HG03439 (cell line): Measurements from ENCODE around the gene PLXNA1.

Source experiments
- ATAC-seq: cut with Tn5 transposase; IDR thresholded peaks from one replicate; pipeline ENCODE4 v1.9.1; 2021; ENCODE audit warnings: mild to moderate bottlenecking, moderate library complexity; ENCODE audit not compliant: unreplicated experiment

PLXNA1 gene

DNA sequence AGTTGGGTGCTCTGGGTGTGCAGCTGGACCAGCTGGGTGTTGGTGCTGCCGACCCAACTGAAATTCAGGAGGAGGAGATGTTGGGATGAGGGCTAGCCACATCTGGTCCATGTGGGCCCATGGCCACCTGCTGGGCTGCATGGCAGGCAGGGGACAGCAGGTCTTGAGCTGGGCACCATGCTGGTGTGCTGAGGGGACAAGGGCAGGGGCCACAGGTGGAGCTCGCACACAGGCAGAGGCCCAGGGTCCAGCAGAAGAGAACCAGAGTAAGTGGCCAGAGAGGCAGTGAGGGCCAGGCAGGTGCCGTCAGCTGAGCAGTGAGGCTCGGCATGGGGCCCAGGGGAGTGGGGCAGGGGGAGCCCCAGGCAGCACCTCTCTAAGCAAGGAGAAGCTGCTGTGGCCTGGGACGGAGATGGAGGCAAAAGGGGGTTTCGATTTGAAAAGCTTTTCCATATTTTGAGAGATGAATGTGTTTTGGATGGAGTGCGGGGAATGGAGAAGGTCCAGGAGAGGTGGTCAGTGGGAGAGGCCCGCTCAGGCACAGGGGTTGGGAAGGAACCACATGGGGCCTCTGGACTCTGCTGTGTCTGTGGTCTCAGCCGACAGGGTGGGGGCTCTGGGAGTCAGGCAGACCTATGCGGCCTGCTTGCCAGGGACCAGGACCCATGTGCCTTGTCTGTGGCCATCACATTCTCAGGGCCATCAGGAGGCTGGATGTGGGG, 30.5 kb upstream of the PLXNA1 start:
- ATAC-seq = no peak

DNA sequence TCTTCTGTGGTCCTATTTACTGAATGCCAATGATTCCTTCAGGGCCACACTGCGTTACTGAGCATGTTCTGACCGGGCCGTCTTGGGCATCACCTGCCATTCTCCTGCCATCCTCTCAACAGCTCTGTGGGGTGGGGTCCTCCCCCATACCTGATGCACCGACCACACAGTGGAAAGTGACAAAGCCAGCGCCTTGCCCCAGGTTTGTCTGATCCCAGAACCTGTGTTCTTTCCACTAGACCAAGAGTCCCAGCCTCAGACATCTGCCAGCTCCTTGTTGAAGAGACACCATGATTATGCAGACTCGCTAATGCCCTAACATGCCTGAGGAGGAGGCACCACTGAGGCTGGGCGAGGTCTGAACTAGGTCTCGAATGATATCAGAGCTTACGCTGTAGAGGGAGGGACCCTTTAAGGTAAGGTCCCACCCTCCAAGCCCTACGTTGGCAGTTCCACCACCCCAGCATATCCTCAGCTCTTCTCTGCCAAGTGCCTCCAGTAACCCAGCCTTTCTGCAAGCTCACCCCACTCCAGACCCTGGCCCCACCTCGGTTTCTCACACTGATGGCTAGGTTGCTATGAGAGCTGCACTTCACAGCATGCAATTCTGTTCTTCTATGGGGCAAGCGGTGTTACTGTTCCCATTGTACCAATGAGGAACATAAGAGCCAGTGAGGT, 29.8 kb upstream of the PLXNA1 start:
- ATAC-seq = no peak

DNA sequence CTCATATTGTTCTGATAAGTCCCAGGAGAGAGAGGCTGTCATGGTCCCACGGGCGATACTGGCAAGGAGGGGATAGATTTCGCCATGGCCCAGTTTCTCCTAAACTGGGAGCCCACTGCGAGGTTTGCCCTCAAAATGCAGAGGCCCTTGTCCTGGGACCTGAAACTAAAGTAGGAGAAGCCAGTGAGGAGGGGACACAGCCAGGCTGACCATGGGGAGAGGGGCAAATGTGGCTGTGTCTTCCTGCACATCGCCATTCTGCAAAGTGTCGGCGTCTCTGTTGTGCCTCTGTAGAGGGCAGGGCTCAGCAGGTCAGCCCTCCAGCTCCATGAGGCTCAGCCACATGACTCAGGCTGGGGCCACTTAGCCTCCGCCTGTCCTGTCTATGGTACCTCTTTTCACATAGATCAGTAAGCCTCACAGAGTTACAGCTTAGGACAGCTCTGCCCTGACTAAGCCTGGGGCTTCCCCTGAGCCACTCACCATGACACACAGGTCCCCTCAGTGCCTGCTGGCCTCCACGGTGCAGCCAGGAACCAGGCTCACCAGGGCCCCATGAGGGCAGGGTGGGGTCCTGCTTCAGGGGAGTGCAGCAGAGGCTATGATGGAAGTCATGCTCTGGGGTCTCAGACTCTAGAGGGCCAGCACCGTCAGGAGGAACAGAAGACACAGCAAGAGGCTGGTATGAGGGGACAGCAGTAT, 28.6 kb upstream of the PLXNA1 start:
- peak; percentile 66 for ATAC-seq

DNA sequence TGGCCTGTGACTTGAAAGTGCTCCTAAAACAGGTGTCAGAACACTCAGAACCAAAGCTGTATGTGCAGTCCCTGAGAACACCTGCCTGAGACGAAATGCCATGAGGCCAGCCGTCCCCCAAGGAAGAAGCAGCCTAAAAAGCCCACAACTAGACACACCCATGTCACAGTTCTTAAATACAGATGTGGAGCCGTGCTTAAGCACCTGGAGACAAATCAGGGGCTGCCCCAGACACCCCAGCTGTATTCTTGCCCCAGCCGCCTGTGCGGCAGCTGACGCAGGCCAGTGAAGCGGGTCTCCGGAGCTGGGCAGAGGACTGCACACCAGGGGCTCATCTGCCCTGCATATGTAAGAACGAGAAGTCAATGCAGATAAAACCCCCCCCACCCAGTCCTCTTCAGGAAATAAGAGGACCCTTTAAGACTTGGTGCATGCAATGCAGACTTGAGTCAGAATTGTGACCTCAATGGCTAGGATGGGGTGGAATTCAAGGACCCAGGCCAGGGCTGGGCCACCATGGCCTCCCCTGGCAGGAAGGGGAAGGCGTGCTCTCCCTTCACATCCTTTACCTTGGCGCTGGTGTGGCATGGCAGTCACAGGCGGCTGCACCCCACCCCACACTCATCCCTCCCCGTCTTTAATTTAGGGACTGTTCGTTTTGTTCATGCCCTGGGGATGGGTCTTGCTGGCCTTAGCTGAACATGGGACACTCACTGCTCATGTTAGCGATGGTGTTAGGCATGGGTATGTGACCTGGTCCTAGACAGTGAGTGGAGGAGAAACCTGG, 27.7 kb upstream of the PLXNA1 start:
- ATAC-seq = peak; percentile 60

DNA sequence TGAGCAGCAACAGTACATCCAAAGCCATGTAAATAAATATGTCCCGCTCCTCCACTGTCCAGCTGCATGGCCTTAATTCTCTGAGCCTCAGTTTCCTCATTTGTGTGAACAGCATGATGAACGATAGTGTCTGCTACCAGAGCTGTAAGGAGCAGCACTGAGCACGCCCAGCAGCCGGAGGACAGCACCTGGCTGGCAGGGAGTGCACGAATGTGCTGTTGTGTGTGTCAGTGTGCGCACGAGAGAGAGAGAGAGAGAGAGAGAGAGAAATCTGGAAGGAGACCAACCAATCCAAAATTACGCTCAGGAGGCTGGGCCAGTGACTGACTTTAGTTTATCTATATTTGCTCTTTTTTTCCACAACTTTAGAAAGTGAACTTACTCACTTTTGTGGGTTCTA, 26.6 kb upstream of the PLXNA1 start:
- ATAC-seq = no peak

DNA sequence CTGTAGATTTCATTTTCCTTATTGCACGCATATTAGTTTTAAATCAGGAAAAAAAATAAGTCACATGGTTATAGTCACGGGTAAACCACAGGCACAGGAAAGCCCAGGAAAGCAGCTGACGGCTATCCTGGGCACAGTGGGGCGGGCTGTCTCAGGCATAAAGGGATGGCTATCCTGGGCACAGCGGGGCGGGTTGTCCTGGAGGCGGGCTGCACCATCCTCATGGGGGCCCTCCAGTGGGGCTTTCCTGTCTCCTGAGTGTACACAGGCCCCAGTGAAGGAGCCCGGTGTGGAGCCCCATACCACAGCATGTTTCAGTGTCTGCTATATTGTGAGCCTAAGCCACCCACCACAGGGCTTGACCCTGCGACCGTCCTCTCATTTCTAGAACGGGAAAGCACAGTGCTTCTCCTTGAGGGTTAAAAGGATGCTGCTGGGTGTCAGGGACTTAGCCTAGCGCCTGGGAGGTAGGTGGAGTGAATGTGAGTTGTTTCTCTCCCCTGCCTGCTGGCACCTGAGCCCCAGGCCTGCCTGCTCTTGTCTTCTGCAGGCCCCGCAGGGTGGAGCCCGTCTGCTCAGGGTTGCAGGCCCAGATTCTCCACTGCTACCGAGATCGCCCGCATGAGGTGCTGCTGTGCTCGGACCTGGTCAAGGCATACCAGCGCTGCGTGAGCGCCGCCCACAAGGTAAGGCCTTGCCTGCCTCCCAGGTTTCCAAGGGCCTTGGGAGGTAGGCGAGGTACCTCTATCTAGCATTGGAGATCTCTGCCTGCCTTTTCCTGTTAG, 25.9 kb upstream of the PLXNA1 start:
- ATAC-seq = no peak

DNA sequence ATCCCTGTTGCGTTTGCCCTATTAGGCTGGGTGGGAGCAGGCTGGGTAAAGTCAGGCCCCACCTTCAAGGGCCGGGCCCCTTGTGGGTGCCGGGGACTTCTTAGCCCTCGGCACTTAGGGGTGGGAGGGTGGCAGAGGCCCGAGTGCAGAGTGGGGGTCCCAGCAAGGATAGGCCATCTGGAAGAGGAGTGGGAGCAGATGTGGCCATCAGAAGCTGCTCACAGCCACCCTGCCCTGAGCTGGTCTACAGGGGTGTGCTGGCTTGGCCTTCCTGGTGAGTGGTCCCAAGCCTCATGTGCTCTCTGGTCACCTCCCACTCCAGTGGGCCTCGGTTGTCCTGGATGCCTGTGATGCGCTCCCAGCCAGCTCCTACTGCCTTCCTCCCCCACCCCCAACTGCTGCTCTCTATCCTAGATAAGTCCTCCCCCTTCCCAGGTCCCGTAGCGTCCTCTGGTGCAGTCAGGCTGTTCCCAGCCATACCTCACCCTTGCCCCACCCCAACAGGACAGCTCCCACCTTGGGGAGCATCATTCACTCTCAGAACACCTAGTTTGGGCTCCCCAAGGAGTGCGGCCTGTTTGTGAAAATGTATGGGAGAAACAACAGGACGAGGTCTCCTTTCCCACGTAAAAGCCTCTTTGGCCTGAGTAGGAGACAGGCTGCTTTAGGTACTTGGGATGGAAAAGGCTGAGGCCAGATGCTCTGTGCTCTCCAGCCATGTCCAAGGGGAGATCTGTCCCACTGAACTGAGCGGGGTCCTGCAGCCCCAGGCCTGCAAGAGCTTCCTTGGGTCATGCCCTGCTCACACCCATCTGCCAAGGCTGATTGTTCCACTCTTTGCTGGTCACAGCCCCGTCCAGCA, 24.9 kb upstream of the PLXNA1 start:
- no peak for ATAC-seq

DNA sequence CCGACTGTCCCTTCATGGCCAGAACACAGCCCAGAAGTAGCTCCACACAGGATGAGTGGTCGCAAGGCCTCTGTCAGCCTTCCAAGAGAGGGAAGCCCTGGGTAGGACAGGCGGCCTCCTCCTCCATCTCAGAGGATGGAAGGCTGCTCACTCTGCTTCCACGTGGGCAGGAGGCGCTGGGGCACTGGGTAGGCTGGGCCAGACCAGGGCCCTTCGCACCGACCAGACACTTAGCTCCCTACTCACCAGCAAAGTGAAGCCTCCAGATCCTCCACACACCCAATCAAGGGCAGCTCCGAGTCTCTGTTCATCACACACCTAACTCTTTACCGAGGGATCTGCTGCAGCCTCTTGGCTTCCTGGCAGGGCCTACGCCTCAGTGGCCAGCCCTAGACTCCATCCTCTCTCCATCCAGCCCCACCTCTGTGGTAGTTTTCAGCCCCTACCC, 24.3 kb upstream of the PLXNA1 start:
- ATAC-seq = no peak

DNA sequence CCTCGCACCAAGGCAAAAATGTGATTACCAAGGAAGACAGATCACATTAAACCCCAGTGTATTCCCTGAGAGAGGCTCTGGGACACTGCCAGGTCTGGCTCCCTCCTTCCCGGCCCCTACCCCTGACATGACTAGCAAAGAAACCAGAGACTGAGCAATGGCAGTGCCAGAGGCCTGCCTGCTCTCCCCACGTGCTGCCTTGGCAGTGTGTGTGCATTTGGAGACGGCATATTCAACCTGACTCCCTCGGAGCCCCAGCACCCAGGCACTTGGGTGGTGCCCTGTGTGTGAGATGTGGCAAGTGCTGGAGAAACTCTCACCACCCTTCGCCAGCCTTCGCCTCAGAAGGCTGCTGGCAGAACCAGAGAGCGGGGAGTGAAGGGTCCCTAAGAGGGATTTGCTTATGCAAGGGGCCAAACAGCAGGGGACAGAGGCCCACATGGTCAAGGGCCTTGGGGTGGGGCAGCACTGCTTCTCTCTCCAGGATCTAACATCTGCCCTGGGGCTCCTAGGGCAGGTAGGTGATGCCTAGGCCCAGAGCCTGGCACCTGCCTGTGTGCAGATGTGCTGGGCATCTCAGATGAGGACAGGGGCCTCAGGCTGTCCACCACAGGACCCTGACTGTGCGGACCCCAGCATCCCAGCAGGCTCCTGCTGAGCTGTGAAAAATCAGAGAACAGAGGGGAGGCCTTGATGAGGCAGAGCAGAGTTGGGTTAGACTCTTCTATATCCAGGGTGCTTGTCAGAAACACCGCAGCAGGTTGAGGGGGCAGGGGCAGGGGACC, 23.6 kb upstream of the PLXNA1 start:
- no peak for ATAC-seq

DNA sequence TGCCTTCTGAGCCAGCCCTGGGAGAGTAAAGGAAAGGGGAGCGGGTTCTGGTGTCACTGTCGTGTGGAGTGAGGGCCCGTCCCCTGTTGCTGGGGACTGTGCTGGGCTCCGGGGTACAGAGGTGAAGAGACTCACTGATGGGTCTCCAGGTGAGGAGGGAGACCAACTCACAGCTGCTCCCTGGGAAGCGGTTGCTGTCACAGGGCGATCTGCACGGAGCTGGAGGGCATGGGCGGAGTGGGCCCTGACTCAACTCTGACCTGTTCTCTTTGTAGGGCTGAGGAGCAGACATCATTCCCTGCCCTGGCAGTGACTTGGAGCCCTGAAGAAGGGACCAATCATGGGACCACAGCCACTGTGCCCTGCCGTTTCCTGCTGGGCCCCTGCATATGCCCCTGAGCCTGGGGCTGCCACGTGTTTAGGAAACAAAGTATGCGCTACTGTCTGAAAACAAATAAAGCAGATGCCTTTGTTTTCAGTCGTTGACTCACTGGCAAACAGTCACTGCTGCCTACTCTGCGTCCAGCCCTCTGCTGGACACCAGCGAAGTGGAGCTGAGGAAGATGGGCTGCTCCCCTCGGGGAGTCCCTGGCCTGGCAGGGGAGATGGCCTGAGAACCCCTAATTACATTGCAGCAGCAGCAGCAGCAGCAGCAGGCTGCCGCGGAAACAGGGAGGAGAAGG, 22.9 kb upstream of the PLXNA1 start:
- ATAC-seq = no peak

DNA sequence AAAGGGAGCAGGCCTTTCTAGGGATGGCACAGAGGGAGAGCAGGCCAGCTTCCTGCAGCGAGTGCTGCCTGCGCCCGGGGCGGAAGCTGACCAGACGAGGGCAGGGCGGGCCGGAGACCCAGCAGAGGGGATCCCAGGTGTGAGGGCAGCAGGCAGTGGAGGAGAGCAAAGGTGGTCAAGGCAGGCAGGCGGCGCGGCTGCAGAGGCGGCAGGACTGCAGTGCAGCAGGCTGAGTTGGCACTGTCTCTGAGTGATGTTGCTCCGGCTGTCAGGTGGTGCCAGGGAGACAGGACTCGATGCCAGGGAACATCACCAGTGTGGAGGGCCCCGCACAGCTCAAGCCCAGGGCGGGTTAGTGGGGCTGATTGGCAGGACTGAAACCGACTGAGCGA, 22.3 kb upstream of the PLXNA1 start:
- no peak for ATAC-seq

DNA sequence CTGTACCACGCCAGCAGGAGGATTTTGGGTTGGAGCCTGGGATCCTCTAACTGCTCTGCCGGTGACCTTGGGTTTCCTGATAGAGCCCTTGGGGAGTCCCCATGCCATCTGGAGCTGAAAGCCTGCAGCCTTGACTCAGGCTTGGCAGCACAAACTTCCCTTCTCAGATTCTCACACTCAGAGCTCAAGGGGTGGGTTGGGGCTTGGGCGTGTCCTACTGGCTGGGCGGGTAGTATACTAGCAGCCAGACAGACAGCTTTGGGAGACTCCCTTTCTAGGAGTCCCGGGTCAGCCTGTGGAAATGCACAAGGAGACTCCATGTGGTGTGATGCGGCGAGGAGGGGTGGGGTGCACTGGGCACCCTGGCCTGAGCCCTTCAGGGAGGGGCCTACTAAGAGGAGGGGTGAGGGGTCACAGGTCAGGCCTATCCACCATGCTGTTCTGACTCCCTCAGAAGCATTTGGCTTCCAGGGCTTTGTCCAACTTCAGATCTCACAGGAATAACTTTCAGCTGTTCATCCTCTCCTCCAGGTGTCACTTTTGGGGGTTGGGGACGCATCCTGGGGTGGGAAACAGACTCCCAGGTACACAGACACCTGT, 21.6 kb upstream of the PLXNA1 start:
- peak; percentile 39 for ATAC-seq

DNA sequence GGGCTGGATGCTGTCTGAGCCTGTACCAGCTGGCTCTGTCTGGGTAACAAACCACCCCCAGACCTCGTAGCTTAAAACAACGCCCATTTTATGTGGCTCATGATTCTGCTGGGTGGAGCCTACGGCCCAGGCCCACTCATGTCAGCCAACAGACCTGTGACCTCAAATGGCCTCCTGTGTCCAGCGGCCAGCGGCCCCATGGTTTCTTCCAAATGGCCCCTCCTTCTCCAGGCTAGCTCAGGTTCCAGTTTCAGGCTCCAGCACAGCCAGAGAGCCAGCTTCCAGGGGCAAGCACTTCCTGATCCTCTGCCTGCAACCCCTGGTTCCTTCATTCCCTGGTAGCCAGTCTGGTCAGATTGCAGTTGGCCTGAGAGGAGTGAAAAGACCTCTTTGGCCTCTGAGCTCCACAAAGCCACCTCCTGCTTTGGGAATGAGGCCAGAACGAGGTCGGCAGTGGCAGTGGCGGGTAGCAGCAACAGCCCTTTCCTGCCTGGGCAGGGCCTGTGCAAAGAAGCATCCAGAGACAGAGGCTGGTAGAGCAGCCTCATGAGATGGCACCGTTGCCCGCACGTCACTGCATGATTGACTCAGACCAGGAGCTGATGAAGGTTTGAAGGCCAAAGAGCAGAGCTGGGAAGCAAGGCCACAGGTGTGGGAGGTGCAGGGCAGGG, 21.0 kb upstream of the PLXNA1 start:
- ATAC-seq = no peak

DNA sequence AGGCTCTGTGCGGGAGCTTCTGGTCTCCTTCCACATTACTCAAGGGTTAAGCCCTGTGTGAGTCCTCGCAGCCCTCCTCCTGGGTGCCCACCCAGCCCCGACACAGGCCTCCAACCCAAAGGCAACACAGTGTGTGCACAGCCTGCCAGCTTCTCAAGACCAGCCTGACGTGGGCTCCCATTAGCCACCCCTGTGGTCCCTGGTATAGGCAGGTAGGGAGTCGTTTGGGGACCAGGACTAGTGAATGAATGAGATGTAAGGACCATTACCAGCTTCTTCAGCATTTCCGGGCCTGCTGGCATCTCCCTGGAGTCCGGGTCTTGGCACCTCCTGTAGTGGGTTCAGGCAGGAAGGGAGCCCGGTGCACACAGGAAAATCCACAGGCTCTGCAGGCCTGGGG, 20.2 kb upstream of the PLXNA1 start:
- ATAC-seq = no peak

DNA sequence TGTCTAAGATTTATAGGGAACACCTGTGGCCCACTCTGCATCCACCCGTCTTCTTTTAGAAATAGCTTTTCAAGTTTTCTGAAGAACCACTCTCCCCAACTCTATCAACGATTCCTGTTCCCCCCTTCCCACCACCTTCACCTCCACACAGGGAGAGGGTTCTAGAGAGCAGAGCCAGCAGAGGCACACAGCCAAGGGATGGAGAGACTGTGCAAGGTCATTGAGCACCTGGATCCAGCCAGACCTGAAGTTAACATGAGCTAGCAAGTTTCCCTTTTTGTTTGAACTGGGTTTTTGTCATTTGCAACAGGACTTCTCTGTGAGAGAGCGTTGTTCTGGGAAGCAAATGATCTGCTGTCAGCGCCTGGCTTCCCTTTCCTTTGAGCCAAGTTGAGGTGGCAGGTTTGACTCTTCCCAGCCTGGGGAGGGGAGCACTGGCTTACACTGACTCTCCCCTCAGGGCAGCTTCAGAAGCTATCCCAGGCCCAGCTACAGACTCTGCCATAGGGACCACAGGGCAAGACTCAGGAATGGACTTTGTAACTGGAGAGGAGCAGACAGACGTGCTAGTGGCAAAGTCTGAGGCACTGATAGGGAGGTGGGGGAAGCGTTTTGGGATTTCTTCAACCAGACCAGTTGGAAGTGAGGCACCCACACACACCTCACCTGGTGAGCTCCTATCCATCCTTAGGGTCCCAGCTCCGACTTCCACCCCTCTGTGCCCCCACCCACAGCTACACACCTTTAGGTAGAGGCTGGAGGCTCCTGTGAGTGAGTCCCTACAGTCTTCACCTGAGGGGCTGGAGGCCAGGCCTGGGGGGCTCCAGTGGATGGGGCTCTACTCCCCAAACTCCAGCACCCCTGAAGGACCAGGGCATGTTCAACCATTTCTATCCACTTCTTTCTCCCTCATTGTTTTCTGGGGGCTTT, 19.4 kb upstream of the PLXNA1 start:
- no peak for ATAC-seq

DNA sequence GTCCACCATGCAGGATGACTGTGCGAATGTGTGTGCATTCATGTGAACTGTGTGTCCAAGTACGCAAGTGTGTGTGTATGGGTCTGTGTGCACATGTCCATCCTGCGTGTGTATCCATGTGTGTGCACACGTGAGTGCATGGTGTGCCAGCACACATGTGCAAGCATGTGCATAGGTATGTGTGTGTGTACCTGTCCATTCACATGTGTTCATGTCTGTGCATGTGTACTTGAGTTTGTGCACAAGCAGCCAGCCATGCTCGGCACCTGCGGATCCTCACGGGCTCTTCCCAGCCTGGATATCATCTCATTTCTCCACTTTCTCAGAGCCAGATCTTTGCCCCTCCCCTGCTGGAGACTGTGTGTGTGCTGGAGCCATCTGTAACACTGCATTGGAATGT, 18.7 kb upstream of the PLXNA1 start:
- no peak for ATAC-seq
